HCT116 (cell line): ENCODE results near the gene SHKBP1. TPM values are rescaled to one million over a fixed set of nuclear protein-coding genes. Genes with fewer than 3 reads are reported as not detected.

Source experiments
- ATAC-seq: fragments of 200-7000 bp; cut with Tn5 transposase; 2 replicates; pipeline ENCODE4 v1.9.1; 2020; ENCODE audit warnings: mild to moderate bottlenecking, moderate library complexity
- BruUV-seq: library from RNA; stranded (reverse); fragments of 400-500 nt; replicated peaks from 2 replicates; lab custom pipeline; 2021; lab: Mats Ljungman, UMichigan
- CTCF ChIA-PET: fragments of 300-600 bp; sonication (Branson Sonifier 250); formaldehyde crosslinking; loops from one replicate; lab custom pipeline; 2021; ENCODE audit warnings: antibody characterized with exemption; lab: Charles Lee
- POLR2A ChIA-PET: fragments of 300-600, 350-600 bp; sonication (Branson Sonifier 250); formaldehyde crosslinking; loops from one replicate; lab custom pipeline; 2021; ENCODE audit warnings: antibody characterized with exemption; lab: Charles Lee
- RAD21 ChIA-PET, 2 experiments: fragments of 300-600 bp; sonication (Branson Sonifier 250); formaldehyde crosslinking; loops; one replicate each; lab custom pipeline; 2023; ENCODE audit warnings: low total read pairs in 2 of 2; ENCODE audit not compliant: uncharacterized antibody in 2 of 2, unreplicated experiment in 2 of 2, low non-redundant PET in 1 of 2; lab: Charles Lee
- DNase-seq: peaks from one replicate; pipeline ENCODE4 v3.0.0-alpha.2; 2010; ENCODE audit warnings: low read depth, low spot score
- H2AFZ ChIP-seq: fragments of 200-600 bp; shearing (Covaris generic), sonication (generic); 2 replicates; pipeline ENCODE4 v1.6.1; 2017; ENCODE audit warnings: low read depth, mixed run types, mixed read lengths, antibody characterized with exemption, low read length; ENCODE audit not compliant: poor library complexity, severe bottlenecking
- H3K27ac ChIP-seq: 2 replicates; pipeline ENCODE4 v1.5.1; 2012; ENCODE audit warnings: low read depth, low read length
- H3K27me3 ChIP-seq: fragments of 200-600 bp; sonication (generic); 2 replicates; pipeline ENCODE4 v1.6.1; 2016; ENCODE audit warnings: mixed run types, low read length, mixed read lengths; ENCODE audit not compliant: insufficient read depth
- H3K36me3 ChIP-seq, 2 experiments: fragments of 200-500 bp in 1 of 2; fragments of 200-600 bp in 1 of 2; sonication (Bioruptor generic) in 1 of 2; sonication (generic) in 1 of 2; 2 replicates each; pipeline versions ENCODE4 v1.5.1 to v1.6.1; 2014 to 2016; ENCODE audit warnings: low read length in 2 of 2, inconsistent platforms in 1 of 2, mixed read lengths in 1 of 2, mixed run types in 1 of 2; ENCODE audit not compliant: insufficient read depth in 2 of 2, control insufficient read depth in 1 of 2
- H3K4me1 ChIP-seq, 2 experiments: fragments of 200-600 bp in 1 of 2; sonication (generic) in 1 of 2; 2 replicates each; pipeline versions ENCODE4 v1.5.1 to v1.6.1; 2012 to 2017; ENCODE audit warnings: low read length in 2 of 2, inconsistent platforms in 1 of 2, mild to moderate bottlenecking in 1 of 2, mixed read lengths in 1 of 2, mixed run types in 1 of 2, moderate library complexity in 1 of 2; ENCODE audit not compliant: insufficient read depth in 2 of 2, control insufficient read depth in 1 of 2
- H3K4me2 ChIP-seq: fragments of 200-600 bp; sonication (generic); 2 replicates; pipeline ENCODE4 v1.6.1; 2017; ENCODE audit warnings: mixed run types, low read length, mixed read lengths
- H3K4me3 ChIP-seq, 2 experiments: fragments of 200-600 bp in 1 of 2; sonication (generic) in 1 of 2; replicated peaks in 1 of 2; 2 replicates each; pipeline ENCODE4 v1.5.1; 2011 to 2016; ENCODE audit warnings: low read length in 2 of 2, control low read depth in 1 of 2, low read depth in 1 of 2, mild to moderate bottlenecking in 1 of 2, mixed read lengths in 1 of 2, mixed run types in 1 of 2
- H3K79me2 ChIP-seq: fragments of 200-600 bp; sonication (generic); 2 replicates; pipeline ENCODE4 v1.6.1; 2017; ENCODE audit warnings: mild to moderate bottlenecking, mixed run types, low read length, moderate library complexity, mixed read lengths; ENCODE audit not compliant: insufficient read depth
- H3K9ac ChIP-seq: fragments of 200-600 bp; sonication (generic); 2 replicates; pipeline ENCODE4 v1.6.1; 2016; ENCODE audit warnings: low read length, mixed read lengths
- H3K9me2 ChIP-seq: fragments of 200-600 bp; sonication (generic), shearing (Covaris generic); 2 replicates; pipeline ENCODE4 v1.6.1; 2017; ENCODE audit warnings: mixed run types, mild to moderate bottlenecking, moderate library complexity; ENCODE audit not compliant: insufficient read depth
- H3K9me3 ChIP-seq, 2 experiments: fragments of 200-500 bp in 1 of 2; fragments of 200-600 bp in 1 of 2; sonication (Bioruptor generic) in 1 of 2; sonication (generic) in 1 of 2; 2 replicates each; pipeline ENCODE4 v1.6.1; 2014 to 2017; ENCODE audit warnings: low read length in 2 of 2, mixed read lengths in 2 of 2, inconsistent platforms in 1 of 2, low read depth in 1 of 2, mild to moderate bottlenecking in 1 of 2, mixed run types in 1 of 2, moderate library complexity in 1 of 2; ENCODE audit not compliant: control insufficient read depth in 1 of 2, insufficient read depth in 1 of 2
- H4K20me1 ChIP-seq: fragments of 200-600 bp; sonication (generic), shearing (Covaris generic); 2 replicates; pipeline ENCODE4 v1.6.1; 2017; ENCODE audit warnings: mixed run types, mild to moderate bottlenecking, moderate library complexity; ENCODE audit not compliant: insufficient read depth
- TCF7L2 ChIP-seq: IDR thresholded peaks from 2 replicates; pipeline ENCODE4 v1.7.0; 2011; ENCODE audit warnings: borderline replicate concordance, inconsistent platforms; ENCODE audit not compliant: insufficient read depth, insufficient read length; ENCODE audit errors: extremely low read depth
- ZFX ChIP-seq: fragments of 450-650 bp; IDR thresholded peaks from 2 replicates; pipeline ENCODE4 v1.6.1; 2017
- intact Hi-C: fragments of 100-400 bp; cut with micrococcal nuclease; formaldehyde crosslinking; loops from 2 replicates; pipeline ENCODE4 v1.10.0; 2022
- total RNA-seq: library from RNA; stranded (reverse); gene quantifications from one replicate; pipeline ENCODE4 v1.2.1, GENCODE V29; 2021; ENCODE audit not compliant: unreplicated experiment

Gene SHKBP1
- total RNA-seq, 1 experiment from 2014 or later: 97.4 TPM

DNA sequence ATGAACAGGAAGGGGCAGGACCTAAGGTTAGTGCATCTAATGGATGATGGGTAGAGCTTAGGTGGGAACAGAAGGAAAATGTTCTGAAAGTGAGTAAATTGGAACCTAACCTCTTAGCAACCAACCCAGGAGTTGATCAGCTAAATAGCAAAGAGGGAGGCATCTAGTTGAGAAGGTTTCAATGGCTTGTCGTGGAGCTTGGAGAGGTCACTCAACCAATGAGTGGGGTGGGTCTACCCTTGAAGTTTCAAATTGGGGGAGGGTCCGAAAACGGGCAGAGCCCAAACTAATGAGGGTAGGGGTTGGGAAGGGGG is 5.7 kb upstream of the SHKBP1 start:
- Histone ChIP-seq H3K4me3 (0 out of 4 replicates have a peak overlapping the region, but pooled peaks of 1 of the 2 experiments have one; percentile 4), H3K9me2 (no peaks in the 10 kb centered on the region), H3K79me2 (no peaks in the 10 kb centered on the region), H3K4me1 (peaks cover 9 to 25% of the 10 kb centered on the region in 2 experiments), H4K20me1 (no peaks in the 10 kb centered on the region), H3K27ac (no peak overlapping the region), H3K9ac (no peak overlapping the region), H3K4me2 (peak overlapping the region; percentile 49), H3K27me3 (no peaks in the 10 kb centered on the region)
- ChIA-PET RAD21 (interaction anchor here in 1 of 2 experiments (1.0 kb wide), 1 partner anchor 35 kb away, joined by 3 read pairs; no protein-coding TSS in a partner anchor), CTCF (interaction anchor here (1.0 to 1.7 kb wide), 10 partner anchors 22 to 107 kb away, joined by 3 to 13 read pairs (median 5); no protein-coding TSS in a partner anchor), POLR2A (interaction anchor here (0.6 to 1.8 kb wide), 9 partner anchors 8 to 128 kb away, joined by 3 to 11 read pairs (median 3); no protein-coding TSS in a partner anchor)
- BruUV-seq: no TSS peak
- DNase-seq (no peak), ATAC-seq (no peak)
- intact Hi-C loops: no loop called here
- no peak for TF ChIP-seq ZFX
- TF ChIP-seq, all 23 proteins: peak for 0
- Histone ChIP-seq H3K36me3 (no peaks in the 10 kb centered on the region), H2AFZ (no peak overlapping the region), H3K9me3 (no peaks in the 10 kb centered on the region)

DNA sequence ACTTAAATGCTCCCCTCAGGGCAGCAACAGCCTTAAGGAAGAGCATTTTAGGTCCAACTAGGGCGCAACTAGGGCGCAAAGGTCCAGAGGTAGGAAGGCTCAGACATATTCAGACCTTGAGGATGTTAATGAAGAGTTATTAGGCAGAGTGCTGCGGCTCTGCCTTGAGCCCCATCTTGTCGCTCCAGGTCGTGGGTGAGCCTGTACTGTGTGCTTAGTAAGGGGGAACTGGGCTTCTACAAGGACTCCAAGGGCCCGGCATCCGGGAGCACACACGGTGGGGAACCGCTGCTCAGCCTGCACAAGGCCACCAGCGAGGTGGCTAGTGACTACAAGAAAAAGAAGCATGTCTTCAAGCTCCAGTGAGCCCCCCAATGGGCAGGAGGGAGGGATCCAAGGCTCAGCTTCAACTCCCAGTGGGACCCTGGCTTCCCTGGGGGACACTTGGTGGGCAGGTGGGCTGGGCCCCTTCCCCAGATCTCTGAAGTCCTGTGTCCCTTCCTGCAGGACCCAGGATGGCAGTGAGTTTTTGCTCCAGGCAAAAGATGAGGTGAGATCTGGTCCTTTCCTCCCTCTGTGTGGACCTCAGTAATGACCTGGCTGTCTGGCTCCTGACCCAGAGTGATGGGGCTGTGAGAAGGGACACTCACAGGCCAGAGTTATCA is 4.7 kb upstream of the SHKBP1 start:
- intact Hi-C loops: no loop called here
- Histone ChIP-seq H4K20me1 (no peaks in the 10 kb centered on the region), H3K4me2 (no peak overlapping the region), H3K4me1 (peaks cover 11 to 28% of the 10 kb centered on the region in 2 experiments), H3K36me3 (no peaks in the 10 kb centered on the region), H2AFZ (no peak overlapping the region), H3K27me3 (no peaks in the 10 kb centered on the region), H3K79me2 (no peaks in the 10 kb centered on the region), H3K9ac (no peak overlapping the region), H3K27ac (no peak overlapping the region), H3K9me3 (no peaks in the 10 kb centered on the region), H3K4me3 (no peak overlapping the region), H3K9me2 (no peaks in the 10 kb centered on the region)
- POLR2A ChIA-PET: no interaction called here
- RAD21 ChIA-PET: no interaction called here
- no TSS peak for BruUV-seq
- CTCF ChIA-PET: interaction anchor here (1.7 kb wide), 1 partner anchor 30 kb away, joined by 10 read pairs; no protein-coding TSS in a partner anchor
- no peak for TF ChIP-seq TCF7L2
- no peak for DNase-seq
- no peak for ATAC-seq
